MCF 10A (cell line): ENCODE measurements around the gene NLGN4Y. TPM values are rescaled to one million over a fixed set of nuclear protein-coding genes. Genes with fewer than 3 reads are reported as not detected.

Experiments used
- BruUV-seq: library from RNA; stranded (reverse); fragments of 400-500 nt; replicated peaks from 2 replicates; lab custom pipeline; 2021; lab: Mats Ljungman, UMichigan
- CTCF ChIA-PET: fragments of 300-600 bp; sonication (Branson Sonifier 250); formaldehyde crosslinking; extraction: SDS; loops from one replicate; lab custom pipeline; 2021; ENCODE audit warnings: antibody characterized with exemption, inconsistent platforms; lab: Yijun Ruan, JAX
- POLR2A ChIA-PET: fragments of 300-600, 350-650 bp; sonication (Branson Sonifier 250); formaldehyde crosslinking; extraction: SDS; loops from one replicate; lab custom pipeline; 2020; ENCODE audit warnings: antibody characterized with exemption, inconsistent platforms; lab: Yijun Ruan, JAX
- DNase-seq: peaks from one replicate; pipeline ENCODE4 v3.0.0-alpha.2; 2018; ENCODE audit not compliant: unreplicated experiment
- H3K27ac Mint-ChIP-seq: one replicate; pipeline ENCODE4 v1.8.0; 2022; ENCODE audit warnings: mild to moderate bottlenecking, low read depth, mixed read lengths; ENCODE audit not compliant: unreplicated experiment
- H3K27me3 Mint-ChIP-seq: one replicate; pipeline ENCODE4 v1.8.0; 2022; ENCODE audit warnings: mixed read lengths; ENCODE audit not compliant: insufficient read depth, unreplicated experiment
- H3K36me3 Mint-ChIP-seq: one replicate; pipeline ENCODE4 v1.8.0; 2022; ENCODE audit warnings: mild to moderate bottlenecking, moderate library complexity, mixed read lengths; ENCODE audit not compliant: insufficient read depth, unreplicated experiment
- H3K4me1 Mint-ChIP-seq: one replicate; pipeline ENCODE4 v1.8.0; 2022; ENCODE audit warnings: mixed read lengths; ENCODE audit not compliant: insufficient read depth, unreplicated experiment
- H3K4me3 Mint-ChIP-seq: one replicate; pipeline ENCODE4 v1.8.0; 2022; ENCODE audit warnings: mild to moderate bottlenecking, moderate library complexity, mixed read lengths; ENCODE audit not compliant: unreplicated experiment
- H3K9me3 Mint-ChIP-seq: one replicate; pipeline ENCODE4 v1.8.0; 2022; ENCODE audit warnings: mixed read lengths; ENCODE audit not compliant: unreplicated experiment
- intact Hi-C: fragments of 100-400 bp; cut with micrococcal nuclease; formaldehyde crosslinking; loops from 2 replicates; pipeline ENCODE4 v1.14.1; 2022
- total RNA-seq: library from RNA; stranded (reverse); gene quantifications from 2 replicates; pipeline ENCODE4 v1.2.3, GENCODE V29; 2022
- TF ChIP-seq, protein P1 (sequence below): fragments of 200-600 bp; IDR thresholded peaks from one replicate; pipeline ENCODE4 v1.8.0; 2022; ENCODE audit warnings: antibody characterized with exemption, mild to moderate bottlenecking; ENCODE audit not compliant: unreplicated experiment

NLGN4Y gene
- total RNA-seq, 1 experiment from 2014 or later, result not detected

DNA sequence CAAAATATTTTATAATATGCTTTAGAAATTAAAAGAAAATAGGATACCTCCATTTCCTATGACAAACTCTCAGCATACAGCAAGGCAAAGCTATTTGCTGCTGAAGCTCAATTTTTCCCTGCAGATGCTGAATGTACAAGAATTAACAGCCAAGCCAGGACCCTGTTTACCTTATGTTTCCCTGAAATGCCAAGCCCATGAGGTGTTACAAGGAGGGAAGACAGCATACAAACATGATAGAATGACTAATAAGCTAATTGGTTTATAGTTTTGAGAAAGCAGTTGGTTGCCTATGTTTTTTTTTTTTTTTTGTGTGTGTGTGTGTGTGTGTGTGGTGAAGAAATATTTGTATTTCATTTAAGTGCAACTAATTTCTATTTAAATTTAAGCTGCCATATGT lies 113.2 kb downstream of the NLGN4Y start:
- H3K4me1 Mint-ChIP-seq, result no peaks in the 10 kb centered on the region

GRCh38 chrY:14641853-14642252 lies 117.5 kb downstream of the NLGN4Y start:
- intact Hi-C loops, result no loop called here
- no peaks in the 10 kb centered on the region for H3K4me1 Mint-ChIP-seq
- no peak overlapping the region for H3K27ac Mint-ChIP-seq
- no peaks in the 10 kb centered on the region for H3K9me3 Mint-ChIP-seq
- no peaks in the 10 kb centered on the region for H3K36me3 Mint-ChIP-seq
- TF ChIP-seq, protein P1, sequence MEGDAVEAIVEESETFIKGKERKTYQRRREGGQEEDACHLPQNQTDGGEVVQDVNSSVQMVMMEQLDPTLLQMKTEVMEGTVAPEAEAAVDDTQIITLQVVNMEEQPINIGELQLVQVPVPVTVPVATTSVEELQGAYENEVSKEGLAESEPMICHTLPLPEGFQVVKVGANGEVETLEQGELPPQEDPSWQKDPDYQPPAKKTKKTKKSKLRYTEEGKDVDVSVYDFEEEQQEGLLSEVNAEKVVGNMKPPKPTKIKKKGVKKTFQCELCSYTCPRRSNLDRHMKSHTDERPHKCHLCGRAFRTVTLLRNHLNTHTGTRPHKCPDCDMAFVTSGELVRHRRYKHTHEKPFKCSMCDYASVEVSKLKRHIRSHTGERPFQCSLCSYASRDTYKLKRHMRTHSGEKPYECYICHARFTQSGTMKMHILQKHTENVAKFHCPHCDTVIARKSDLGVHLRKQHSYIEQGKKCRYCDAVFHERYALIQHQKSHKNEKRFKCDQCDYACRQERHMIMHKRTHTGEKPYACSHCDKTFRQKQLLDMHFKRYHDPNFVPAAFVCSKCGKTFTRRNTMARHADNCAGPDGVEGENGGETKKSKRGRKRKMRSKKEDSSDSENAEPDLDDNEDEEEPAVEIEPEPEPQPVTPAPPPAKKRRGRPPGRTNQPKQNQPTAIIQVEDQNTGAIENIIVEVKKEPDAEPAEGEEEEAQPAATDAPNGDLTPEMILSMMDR, result no peak
- CTCF ChIA-PET, result no interaction called here
- H3K4me3 Mint-ChIP-seq, result no peak overlapping the region
- H3K27me3 Mint-ChIP-seq, result no peaks in the 10 kb centered on the region
- no peak for DNase-seq
- BruUV-seq, result no TSS peak
- POLR2A ChIA-PET, result no interaction called here

More for the DNA sequence above, 113.2 kb downstream of the NLGN4Y start:
- H3K9me3 Mint-ChIP-seq, result no peaks in the 10 kb centered on the region
- ChIA-PET POLR2A (no interaction called here), CTCF (no interaction called here)
- no peak for DNase-seq
- H3K27me3 Mint-ChIP-seq, result no peaks in the 10 kb centered on the region
- H3K4me3 Mint-ChIP-seq, result no peak overlapping the region
- no peaks in the 10 kb centered on the region for H3K36me3 Mint-ChIP-seq
- TF ChIP-seq, protein P1, result no peak
- intact Hi-C loops, result no loop called here
- H3K27ac Mint-ChIP-seq, result no peak overlapping the region
- no TSS peak for BruUV-seq

DNA sequence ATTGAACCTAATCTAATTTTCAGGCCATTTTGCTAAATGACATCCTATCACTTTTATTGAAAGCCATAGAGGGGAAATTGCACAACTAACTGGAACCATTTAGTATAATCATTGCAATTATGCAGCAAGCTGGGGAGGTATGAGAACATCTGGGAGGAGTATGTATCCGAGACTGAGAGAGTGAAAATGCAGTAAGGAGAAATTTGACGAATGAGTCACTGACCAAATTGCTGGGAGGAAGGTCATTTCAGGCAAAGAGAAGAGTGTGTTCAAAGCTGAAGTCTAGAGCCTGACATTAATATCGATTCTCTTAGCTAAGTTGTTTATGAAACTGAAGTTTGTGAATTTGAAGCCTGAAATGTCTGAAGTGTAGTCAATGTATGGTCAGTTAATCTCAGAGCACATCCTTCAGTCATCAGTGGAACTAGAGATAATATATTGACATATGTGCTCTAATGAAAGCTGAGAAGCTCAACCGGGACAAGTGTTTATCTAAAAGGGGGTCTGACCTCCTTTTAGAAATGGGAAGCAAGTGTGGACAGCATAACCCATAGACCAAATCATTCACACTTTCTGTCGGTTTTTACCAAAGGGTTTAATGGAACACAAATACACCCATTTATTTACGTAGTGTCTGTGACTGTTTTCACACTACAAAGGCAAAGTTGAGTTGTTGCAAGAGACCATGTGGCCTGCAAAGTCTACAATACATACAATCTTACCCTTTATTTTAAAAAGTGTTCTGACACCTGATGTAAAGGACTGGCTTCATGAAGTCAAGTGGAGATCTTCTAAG lies 120.0 kb downstream of the NLGN4Y start:
- Mint-ChIP-seq H3K4me1 (no peaks in the 10 kb centered on the region), H3K9me3 (no peaks in the 10 kb centered on the region), H3K27ac (no peak overlapping the region), H3K4me3 (no peak overlapping the region), H3K36me3 (no peaks in the 10 kb centered on the region), H3K27me3 (no peaks in the 10 kb centered on the region)
- POLR2A ChIA-PET, result no interaction called here
- no peak for DNase-seq
- no TSS peak for BruUV-seq
- intact Hi-C loops, result no loop called here
- TF ChIP-seq, protein P1, result no peak
- CTCF ChIA-PET, result no interaction called here

DNA sequence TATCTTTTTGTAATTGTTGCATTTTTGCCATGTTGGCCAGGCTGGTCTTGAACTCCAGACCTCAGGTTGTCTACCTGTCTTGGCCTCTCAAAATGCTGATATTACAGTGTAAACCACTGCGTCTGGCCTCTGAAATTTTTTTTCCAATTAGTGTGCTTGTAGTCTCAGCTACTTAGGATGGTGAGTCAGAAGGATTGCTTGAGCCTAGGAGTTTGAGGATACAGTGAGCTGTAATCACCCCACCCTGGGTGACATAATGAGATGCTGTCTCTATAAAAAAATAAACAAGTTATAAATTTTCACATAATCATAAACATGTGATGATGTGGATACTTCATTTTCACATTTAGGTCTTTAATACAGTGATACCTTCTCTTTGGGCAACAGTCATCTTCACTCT lies 154.9 kb downstream of the NLGN4Y start:
- POLR2A ChIA-PET, result no interaction called here
- Mint-ChIP-seq H3K4me1 (no peaks in the 10 kb centered on the region), H3K9me3 (no peaks in the 10 kb centered on the region), H3K27ac (no peak overlapping the region), H3K27me3 (no peaks in the 10 kb centered on the region), H3K36me3 (no peaks in the 10 kb centered on the region), H3K4me3 (no peak overlapping the region)
- no TSS peak for BruUV-seq
- intact Hi-C loops, result no loop called here
- CTCF ChIA-PET, result no interaction called here
- DNase-seq, result no peak
- TF ChIP-seq, protein P1, result no peak
